ENCODE measurements around the gene POU2F1. TPM values are rescaled to one million over a fixed set of nuclear protein-coding genes. Genes with fewer than 3 reads are reported as not detected.

The POU2F1 gene
- total and polyA plus RNA-seq, 2 experiments from 2014 or later: 38.8 to 66.1 TPM

DNA sequence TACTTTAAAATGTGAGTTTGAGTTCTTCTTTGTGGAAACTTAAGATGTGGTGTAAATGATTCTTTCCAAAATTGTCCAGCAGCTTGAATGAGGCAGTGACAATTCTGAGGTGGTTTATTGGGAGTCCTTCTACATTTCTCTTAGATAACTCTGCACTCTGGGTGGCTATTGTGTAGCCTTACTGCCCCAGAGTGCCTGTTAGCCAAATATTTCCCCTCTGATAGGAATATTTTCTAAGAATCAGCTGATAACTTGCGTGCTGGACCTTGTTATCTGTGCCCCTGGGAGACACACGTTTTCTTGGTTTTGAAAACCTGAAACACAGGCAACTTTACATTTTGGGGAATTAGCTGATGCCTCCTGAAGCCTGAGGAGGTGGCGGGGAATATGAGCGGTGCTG lies 206.0 kb downstream of the POU2F1 start:
- H3K79me2 ChIP-seq (replicated peaks; ENCODE audit: insufficient read depth): no peaks in the 10 kb centered on the region
- H3K27me3 ChIP-seq (ENCODE audit: insufficient read depth): no peaks in the 10 kb centered on the region
- TF ChIP-seq STAT1 (IDR thresholded peaks at IDR 0.05; ENCODE audit: unreplicated experiment) (no peak), CTCF (conservative IDR thresholded peaks at IDR 0.05; ENCODE audit: low read depth in 2 of 2) (no peak), EZH2 (IDR thresholded peaks at IDR 0.05; ENCODE audit: low read depth, unreplicated experiment) (no peak), ZNF462 (CRISPR knock-in tag; IDR thresholded peaks at IDR 0.05) (no peak), CREB1 (CRISPR knock-in tag; IDR thresholded peaks at IDR 0.05; ENCODE audit: low read depth) (no peak), ZNF114 (CRISPR knock-in tag; IDR thresholded peaks at IDR 0.05) (no peak), NANOG (IDR thresholded peaks at IDR 0.05; ENCODE audit: borderline replicate concordance) (no peak), EZH2phosphoT487 (IDR thresholded peaks at IDR 0.05; ENCODE audit: unreplicated experiment) (no peak), ZNF331 (CRISPR knock-in tag; IDR thresholded peaks at IDR 0.05; ENCODE audit: low read depth) (no peak), POLR2AphosphoS5 (IDR thresholded peaks at IDR 0.05; ENCODE audit: low read depth) (no peak), JUNB (IDR thresholded peaks at IDR 0.05; ENCODE audit: unreplicated experiment) (no peak), REST (IDR thresholded peaks at IDR 0.05; ENCODE audit: unreplicated experiment) (no peak)
- TF ChIP-seq, protein P1, sequence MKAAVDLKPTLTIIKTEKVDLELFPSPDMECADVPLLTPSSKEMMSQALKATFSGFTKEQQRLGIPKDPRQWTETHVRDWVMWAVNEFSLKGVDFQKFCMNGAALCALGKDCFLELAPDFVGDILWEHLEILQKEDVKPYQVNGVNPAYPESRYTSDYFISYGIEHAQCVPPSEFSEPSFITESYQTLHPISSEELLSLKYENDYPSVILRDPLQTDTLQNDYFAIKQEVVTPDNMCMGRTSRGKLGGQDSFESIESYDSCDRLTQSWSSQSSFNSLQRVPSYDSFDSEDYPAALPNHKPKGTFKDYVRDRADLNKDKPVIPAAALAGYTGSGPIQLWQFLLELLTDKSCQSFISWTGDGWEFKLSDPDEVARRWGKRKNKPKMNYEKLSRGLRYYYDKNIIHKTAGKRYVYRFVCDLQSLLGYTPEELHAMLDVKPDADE (IDR thresholded peaks at IDR 0.05): no peak
- H3K4me2 ChIP-seq: peak overlapping the region; percentile 62; the same call in 1 of the 2 replicates
- H4K20me1 ChIP-seq (replicated peaks; ENCODE audit: insufficient read depth): no peaks in the 10 kb centered on the region; the same call in 1 of the 2 replicates
- H3K4me3 ChIP-seq: no peak overlapping the region
- H3K36me3 ChIP-seq (ENCODE audit: insufficient read depth): no peaks in the 10 kb centered on the region
- H3F3A ChIP-seq (replicated peaks; ENCODE audit: low read depth): peaks cover 9% of the 10 kb centered on the region; the same call in 1 of the 2 replicates
- ATAC-seq (no peak), DNase-seq (ENCODE audit: low spot score) (no peak)
- H3K27me3 Mint-ChIP-seq (ENCODE audit: insufficient read depth, low read depth, poor library complexity): peaks cover 16% of the 10 kb centered on the region
- H3K36me3 Mint-ChIP-seq (ENCODE audit: low read depth): no peaks in the 10 kb centered on the region
- peak overlapping the region; percentile 77 for H3K27ac Mint-ChIP-seq
- peaks cover 69% of the 10 kb centered on the region for H3K4me1 ChIP-seq (ENCODE audit: insufficient read depth)
- no peaks in the 10 kb centered on the region for H3K9me3 Mint-ChIP-seq
- no peak overlapping the region for H2AFZ ChIP-seq
- H3K27ac ChIP-seq (ENCODE audit: low read depth): peak overlapping the region; percentile 47
- peaks cover 85% of the 10 kb centered on the region for H3K4me1 Mint-ChIP-seq
- H3K9me2 ChIP-seq (ENCODE audit: insufficient read depth): no peaks in the 10 kb centered on the region
- H3K4me3 Mint-ChIP-seq: peak overlapping the region; percentile 23; the same call in 1 of the 3 replicates
